ENCODE results near the gene SLC35F6.

The SLC35F6 gene

GRCh38 chr2:26764078-26764887 is at the start of gene SLC35F6:
Gene SLC35F6 (plus strand): TSS chr2:26764284. CDS start chr2:26764350, 66 bp downstream.
- Histone ChIP-seq H3K27ac (peak within 1 kb of the TSS; percentile 80), H3K36me3 (peaks cover 12% of the 10 kb centered on the region), H3K9me3 (ENCODE audit: severe bottlenecking) (peaks cover 4% of the 10 kb centered on the region), H3K4me3 (ENCODE audit: low read depth, low read length) (peak within 1 kb of the TSS; percentile 76), H3K27me3 (ENCODE audit: insufficient read depth, low read depth, severe bottlenecking) (no peaks in the 10 kb centered on the region)
- peak; percentile 87 for DNase-seq
- no peak for TF ChIP-seq CTCF (IDR thresholded peaks at IDR 0.05; ENCODE audit: low read depth, low read length)

GRCh38 chr2:26715528-26716270 is 48.4 kb upstream of the SLC35F6 start:
- no peak overlapping the region for H3K4me3 ChIP-seq (ENCODE audit: low read depth, low read length)
- peaks cover 2% of the 10 kb centered on the region for H3K9me3 ChIP-seq (ENCODE audit: severe bottlenecking)
- TF ChIP-seq CTCF (IDR thresholded peaks at IDR 0.05; ENCODE audit: low read depth, low read length): no peak
- H3K36me3 ChIP-seq: peaks cover 13% of the 10 kb centered on the region
- no peak for DNase-seq
- no peaks in the 10 kb centered on the region for H3K27me3 ChIP-seq (ENCODE audit: insufficient read depth, low read depth, severe bottlenecking)
- H3K27ac ChIP-seq: no peak overlapping the region

GRCh38 chr2:26716340-26716739 is 47.7 kb upstream of the SLC35F6 start:
- no peak overlapping the region for H3K4me3 ChIP-seq (ENCODE audit: low read depth, low read length)
- no peaks in the 10 kb centered on the region for H3K27me3 ChIP-seq (ENCODE audit: insufficient read depth, low read depth, severe bottlenecking)

GRCh38 chr2:26716769-26717168 is 47.3 kb upstream of the SLC35F6 start:
- Histone ChIP-seq H3K27ac (no peak overlapping the region), H3K4me3 (ENCODE audit: low read depth, low read length) (no peak overlapping the region), H3K9me3 (ENCODE audit: severe bottlenecking) (peaks cover 2% of the 10 kb centered on the region), H3K27me3 (ENCODE audit: insufficient read depth, low read depth, severe bottlenecking) (no peaks in the 10 kb centered on the region), H3K36me3 (peaks cover 9% of the 10 kb centered on the region)
- TF ChIP-seq CTCF (IDR thresholded peaks at IDR 0.05; ENCODE audit: low read depth, low read length): no peak
- no peak for DNase-seq

More at GRCh38 chr2:26716340-26716739, 47.7 kb upstream of the SLC35F6 start:
- no peak overlapping the region for H3K27ac ChIP-seq
- peaks cover 2% of the 10 kb centered on the region for H3K9me3 ChIP-seq (ENCODE audit: severe bottlenecking)
- TF ChIP-seq CTCF (IDR thresholded peaks at IDR 0.05; ENCODE audit: low read depth, low read length): no peak
- peaks cover 9% of the 10 kb centered on the region for H3K36me3 ChIP-seq
- no peak for DNase-seq

- H3K27me3 ChIP-seq (ENCODE audit: insufficient read depth, low read depth, severe bottlenecking): no peaks in the 10 kb centered on the region
- DNase-seq: no peak
- no peak overlapping the region for H3K27ac ChIP-seq
- no peak overlapping the region for H3K4me3 ChIP-seq (ENCODE audit: low read depth, low read length)
- TF ChIP-seq CTCF (IDR thresholded peaks at IDR 0.05; ENCODE audit: low read depth, low read length): no peak
- H3K36me3 ChIP-seq: peaks cover 9% of the 10 kb centered on the region
- H3K9me3 ChIP-seq (ENCODE audit: severe bottlenecking): peaks cover 2% of the 10 kb centered on the region
Measured at GRCh38 chr2:26717362-26717761, 46.7 kb upstream of the SLC35F6 start.

All from WERI-Rb-1 (cell line).